PC-3 (cell line): Measurements from ENCODE around the gene CDC42BPB. TPM values are rescaled to one million over a fixed set of nuclear protein-coding genes. Genes with fewer than 3 reads are reported as not detected.

Experiments
- ATAC-seq: fragments of 200-7000 bp; cut with Tn5 transposase; 2 replicates; pipeline ENCODE4 v1.9.1; 2020; ENCODE audit warnings: mild to moderate bottlenecking, moderate library complexity
- BruUV-seq: library from RNA; stranded (reverse); fragments of 400-500 nt; replicated peaks from 2 replicates; lab custom pipeline; 2021; lab: Mats Ljungman, UMichigan
- CTCF ChIA-PET: fragments of 300-600 bp; sonication (Branson Sonifier 250); formaldehyde crosslinking; loops from one replicate; lab custom pipeline; 2022; ENCODE audit warnings: antibody characterized with exemption; lab: Charles Lee
- POLR2A ChIA-PET: fragments of 300-600 bp; sonication (Branson Sonifier 250); formaldehyde crosslinking; loops from one replicate; lab custom pipeline; 2022; ENCODE audit warnings: antibody characterized with exemption; ENCODE audit not compliant: unreplicated experiment; lab: Charles Lee
- DNase-seq: peaks from one replicate; pipeline ENCODE4 v3.0.0-alpha.2; 2015
- H2AFZ ChIP-seq: fragments of 300-600 bp; sonication (generic); 2 replicates; pipeline ENCODE4 v1.6.0; 2016; ENCODE audit warnings: antibody characterized with exemption, low read length
- H3F3A ChIP-seq: fragments of 300-600 bp; sonication (generic); one replicate; pipeline ENCODE4 v1.6.0; 2017; ENCODE audit warnings: antibody characterized with exemption, low read length, control low read depth, mild to moderate bottlenecking; ENCODE audit not compliant: unreplicated experiment
- H3K27ac ChIP-seq: fragments of 300-600 bp; sonication (generic); 2 replicates; pipeline ENCODE4 v1.5.1; 2016; ENCODE audit warnings: mild to moderate bottlenecking, low read length
- H3K27me3 ChIP-seq: fragments of 300-600 bp; sonication (generic); 2 replicates; pipeline ENCODE4 v1.6.1; 2016; ENCODE audit warnings: low read length, mixed read lengths
- H3K36me3 ChIP-seq: fragments of 300-600 bp; sonication (generic); 2 replicates; pipeline ENCODE4 v1.6.1; 2016; ENCODE audit warnings: low read depth, mixed run types, low read length, mixed read lengths
- H3K4me1 ChIP-seq: fragments of 300-600 bp; sonication (generic); 2 replicates; pipeline ENCODE4 v1.5.1; 2016; ENCODE audit warnings: low read length; ENCODE audit not compliant: insufficient read depth
- H3K4me2 ChIP-seq: fragments of 300-600 bp; sonication (generic); 2 replicates; pipeline ENCODE4 v1.6.0; 2016; ENCODE audit warnings: low read length
- H3K4me3 ChIP-seq: fragments of 300-600 bp; sonication (generic); 2 replicates; pipeline ENCODE4 v1.5.1; 2016; ENCODE audit warnings: mild to moderate bottlenecking, low read length, mixed read lengths
- H3K79me2 ChIP-seq: fragments of 300-600 bp; sonication (generic); 2 replicates; pipeline ENCODE4 v1.6.1; 2017; ENCODE audit warnings: low read length, mixed read lengths
- H3K9ac ChIP-seq: fragments of 300-600 bp; sonication (generic); 2 replicates; pipeline ENCODE4 v1.6.0; 2016; ENCODE audit warnings: mild to moderate bottlenecking, low read length
- H3K9me2 ChIP-seq: fragments of 300-600 bp; sonication (generic); replicated peaks from 2 replicates; pipeline ENCODE4 v1.6.1; 2016; ENCODE audit warnings: mixed run types, low read length, mixed read lengths
- H3K9me3 ChIP-seq: fragments of 300-600 bp; sonication (generic); 2 replicates; pipeline ENCODE4 v1.6.1; 2016; ENCODE audit warnings: low read length, mixed read lengths
- H4K20me1 ChIP-seq: fragments of 300-600 bp; sonication (generic); 2 replicates; pipeline ENCODE4 v1.6.1; 2016; ENCODE audit warnings: low read length, mixed read lengths
- CTCF ChIP-seq: fragments of 300-600 bp; sonication (generic); conservative IDR thresholded peaks from 2 replicates; pipeline ENCODE4 v1.5.1; 2017; ENCODE audit warnings: antibody characterized with exemption, low read depth, mild to moderate bottlenecking, low read length
- EZH2 ChIP-seq: fragments of 300-600 bp; sonication (generic); IDR thresholded peaks from one replicate; pipeline ENCODE4 v1.6.1; 2017; ENCODE audit warnings: antibody characterized with exemption, mild to moderate bottlenecking, low read length; ENCODE audit not compliant: unreplicated experiment
- EZH2phosphoT487 ChIP-seq: fragments of 300-600 bp; sonication (generic); IDR thresholded peaks from 2 replicates; pipeline ENCODE4 v1.6.1; 2018; ENCODE audit warnings: mild to moderate bottlenecking, antibody characterized with exemption, low read length, borderline replicate concordance
- intact Hi-C: fragments of 100-400 bp; cut with micrococcal nuclease; formaldehyde crosslinking; loops from 2 replicates; pipeline ENCODE4 v1.9.0; 2023
- total RNA-seq: library from RNA; depleted of rRNA; stranded (reverse); fragments of >200 nt; gene quantifications from 2 replicates; pipeline ENCODE4 v1.2.3, GENCODE V29; 2014

CDC42BPB gene
- total RNA-seq, 1 experiment from 2014 or later: 73.0 TPM

- DNase-seq (no peak), ATAC-seq (no peak)
- no peak overlapping the region for H3K27ac ChIP-seq
- no peaks in the 10 kb centered on the region for H4K20me1 ChIP-seq
- H3K4me2 ChIP-seq: no peak overlapping the region
- H3K4me1 ChIP-seq: peaks cover 5% of the 10 kb centered on the region; the same call in 1 of the 2 replicates
- no peaks in the 10 kb centered on the region for H3K9me2 ChIP-seq
- no peak overlapping the region for H2AFZ ChIP-seq
- H3F3A ChIP-seq: no peaks in the 10 kb centered on the region
- no peak overlapping the region for H3K9ac ChIP-seq
- H3K36me3 ChIP-seq: peaks cover 52% of the 10 kb centered on the region
- no peaks in the 10 kb centered on the region for H3K79me2 ChIP-seq
- H3K4me3 ChIP-seq: no peak overlapping the region
- H3K9me3 ChIP-seq: no peaks in the 10 kb centered on the region
- H3K27me3 ChIP-seq: no peaks in the 10 kb centered on the region
- ChIA-PET POLR2A (no interaction called here), CTCF (no interaction called here)
- intact Hi-C loops: no loop called here
- no TSS peak for BruUV-seq
- TF ChIP-seq CTCF: no peak
- TF ChIP-seq EZH2: no peak
These were observed 103.1 kb downstream of the CDC42BPB start for GRCh38 chr14:102954081-102954789.

- H3K9me3 ChIP-seq: no peaks in the 10 kb centered on the region
- H3F3A ChIP-seq: no peaks in the 10 kb centered on the region
- DNase-seq: no peak
- H4K20me1 ChIP-seq: no peaks in the 10 kb centered on the region
- H3K79me2 ChIP-seq: no peaks in the 10 kb centered on the region
- H3K9ac ChIP-seq: no peak overlapping the region
- peaks cover 45% of the 10 kb centered on the region for H3K36me3 ChIP-seq
- H3K9me2 ChIP-seq: no peaks in the 10 kb centered on the region
- peaks cover 10% of the 10 kb centered on the region for H3K4me1 ChIP-seq
- intact Hi-C loops: no loop called here
- H3K27ac ChIP-seq: no peak overlapping the region
- no peak overlapping the region for H3K4me2 ChIP-seq
- no TSS peak for BruUV-seq
- H3K4me3 ChIP-seq: no peak overlapping the region
- POLR2A ChIA-PET: no interaction called here
- H2AFZ ChIP-seq: no peak overlapping the region
- TF ChIP-seq EZH2phosphoT487 (no peak), CTCF (no peak), EZH2 (no peak)
- CTCF ChIA-PET: no interaction called here
- no peak for ATAC-seq
- no peaks in the 10 kb centered on the region for H3K27me3 ChIP-seq
These were observed 104.2 kb downstream of the CDC42BPB start for GRCh38 chr14:102953100-102953499.

DNA sequence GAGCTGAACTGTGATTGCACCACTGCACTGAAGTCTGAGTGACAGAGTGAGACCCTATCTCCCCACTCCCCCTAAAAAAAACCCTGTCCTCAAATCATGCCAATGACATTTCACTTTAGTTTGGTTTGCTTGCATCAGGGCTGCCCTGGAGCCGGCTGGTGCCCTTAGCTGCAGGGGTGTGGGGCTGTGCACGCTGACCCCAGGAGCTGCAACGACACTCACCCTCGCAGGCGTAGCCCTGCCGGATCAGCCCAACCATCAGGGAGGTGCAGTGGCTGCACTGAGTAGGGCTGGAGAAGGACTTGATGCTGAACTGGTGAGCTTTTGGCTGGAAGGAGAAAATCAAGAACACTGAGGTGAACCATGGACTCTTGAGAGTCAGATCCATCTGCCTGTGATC lies 105.1 kb downstream of the CDC42BPB start:
- H3K4me3 ChIP-seq: no peak overlapping the region
- H3K9me2 ChIP-seq: no peaks in the 10 kb centered on the region
- intact Hi-C loops: no loop called here
- TF ChIP-seq EZH2phosphoT487: no peak
- no peak for TF ChIP-seq EZH2
- no peak for TF ChIP-seq CTCF
- no peak overlapping the region for H3K9ac ChIP-seq
- ChIA-PET CTCF (no interaction called here), POLR2A (no interaction called here)
- no peak overlapping the region for H3K27ac ChIP-seq
- H3K36me3 ChIP-seq: peaks cover 41% of the 10 kb centered on the region; the same call in 1 of the 2 replicates
- H3K9me3 ChIP-seq: no peaks in the 10 kb centered on the region
- no peaks in the 10 kb centered on the region for H4K20me1 ChIP-seq
- no peaks in the 10 kb centered on the region for H3K79me2 ChIP-seq
- peaks cover 10% of the 10 kb centered on the region for H3K4me1 ChIP-seq
- no TSS peak for BruUV-seq
- no peak overlapping the region for H2AFZ ChIP-seq
- H3K4me2 ChIP-seq: no peak overlapping the region
- no peaks in the 10 kb centered on the region for H3F3A ChIP-seq
- no peak for ATAC-seq
- no peak for DNase-seq
- no peaks in the 10 kb centered on the region for H3K27me3 ChIP-seq
